Neuronal stem cell (in vitro differentiated cells): Measurements from ENCODE around the gene SUGCT.

Source experiments
- DNase-seq: peaks from one replicate; pipeline ENCODE4 v3.0.0-alpha.2; 2013; ENCODE audit warnings: low spot score
- H2AFZ ChIP-seq: one replicate; pipeline ENCODE4 v1.6.1; 2013; ENCODE audit warnings: mild to moderate bottlenecking, low read length, inconsistent platforms
- H2AK5ac ChIP-seq: 2 replicates; pipeline ENCODE4 v1.6.1; 2013; ENCODE audit warnings: low read depth, mild to moderate bottlenecking, inconsistent platforms, low read length, moderate library complexity, mixed read lengths
- H2BK120ac ChIP-seq: 2 replicates; pipeline ENCODE4 v1.6.1; 2013; ENCODE audit warnings: low read depth, mild to moderate bottlenecking, inconsistent platforms, low read length, moderate library complexity, mixed read lengths
- H2BK12ac ChIP-seq: one replicate; pipeline ENCODE4 v1.6.1; 2013; ENCODE audit warnings: low read length, inconsistent platforms
- H2BK15ac ChIP-seq: 2 replicates; pipeline ENCODE4 v1.6.1; 2013; ENCODE audit warnings: mild to moderate bottlenecking, low read length, inconsistent platforms, mixed read lengths
- H2BK5ac ChIP-seq: one replicate; pipeline ENCODE4 v1.6.1; 2013; ENCODE audit warnings: inconsistent platforms, mild to moderate bottlenecking, low read length, moderate library complexity
- H3K14ac ChIP-seq: one replicate; pipeline ENCODE4 v1.6.1; 2013; ENCODE audit warnings: low read length, inconsistent platforms
- H3K18ac ChIP-seq: 2 replicates; pipeline ENCODE4 v1.6.1; 2013; ENCODE audit warnings: low read length, inconsistent platforms
- H3K23ac ChIP-seq: 2 replicates; pipeline ENCODE4 v1.6.1; 2013; ENCODE audit warnings: low read depth, mild to moderate bottlenecking, mixed read lengths, low read length, inconsistent platforms; ENCODE audit not compliant: poor library complexity
- H3K27ac ChIP-seq: replicated peaks from 3 replicates; pipeline ENCODE4 v1.5.1; 2013; ENCODE audit warnings: low read length, inconsistent platforms
- H3K27me3 ChIP-seq, 3 experiments: 2 replicates each; pipeline ENCODE4 v1.6.1; 2013; ENCODE audit warnings: low read length in 3 of 3, mild to moderate bottlenecking in 2 of 3, inconsistent platforms in 1 of 3, low read depth in 1 of 3, mixed read lengths in 1 of 3, moderate library complexity in 1 of 3; ENCODE audit not compliant: control insufficient read depth in 3 of 3, insufficient read depth in 3 of 3
- H3K36me3 ChIP-seq, 2 donors: replicated peaks in 1 of 2; 2 replicates each; pipeline ENCODE4 v1.6.1; 2013; ENCODE audit warnings: low read length in 2 of 2; ENCODE audit not compliant: control insufficient read depth in 2 of 2, insufficient read depth in 2 of 2
- H3K4ac ChIP-seq: 2 replicates; pipeline ENCODE4 v1.6.1; 2013; ENCODE audit warnings: inconsistent platforms, mild to moderate bottlenecking, low read length, moderate library complexity
- H3K4me1 ChIP-seq, 2 donors: 1 replicate in 1 of 2; 2 replicates in 1 of 2; pipeline ENCODE4 v1.6.1; 2013; ENCODE audit warnings: low read length in 2 of 2, low read depth in 1 of 2; ENCODE audit not compliant: control insufficient read depth in 2 of 2, insufficient read depth in 1 of 2
- H3K4me2 ChIP-seq: one replicate; pipeline ENCODE4 v1.6.1; 2013; ENCODE audit warnings: mild to moderate bottlenecking, low read length, inconsistent platforms; ENCODE audit not compliant: insufficient read depth, poor library complexity, severe bottlenecking
- H3K4me3 ChIP-seq, 2 donors: 2 replicates each; pipeline ENCODE4 v1.5.1; 2013; ENCODE audit warnings: low read length in 2 of 2, mild to moderate bottlenecking in 2 of 2, inconsistent platforms in 1 of 2, moderate library complexity in 1 of 2
- H3K79me1 ChIP-seq: one replicate; pipeline ENCODE4 v1.6.1; 2013; ENCODE audit warnings: low read depth, mild to moderate bottlenecking, inconsistent platforms, low read length, moderate library complexity
- H3K9ac ChIP-seq: one replicate; pipeline ENCODE4 v1.6.1; 2013; ENCODE audit warnings: mild to moderate bottlenecking, low read depth, low read length, inconsistent platforms; ENCODE audit not compliant: poor library complexity
- H3K9me3 ChIP-seq, 2 donors: replicated peaks in 1 of 2; 2 replicates each; pipeline versions ENCODE3 to v1.6.1; 2013; ENCODE audit warnings: low read length in 2 of 2, mild to moderate bottlenecking in 2 of 2, inconsistent platforms in 1 of 2, low read depth in 1 of 2, mixed read lengths in 1 of 2, moderate library complexity in 1 of 2; ENCODE audit not compliant: control insufficient read depth in 2 of 2, insufficient read depth in 1 of 2
- H4K8ac ChIP-seq: one replicate; pipeline ENCODE4 v1.6.1; 2013; ENCODE audit warnings: low read depth, mild to moderate bottlenecking, inconsistent platforms, low read length, moderate library complexity
- H4K91ac ChIP-seq: one replicate; pipeline ENCODE4 v1.6.1; 2013; ENCODE audit warnings: low read length, low read depth, mild to moderate bottlenecking, inconsistent platforms; ENCODE audit not compliant: poor library complexity
- WGBS, 2 donors: extraction: QIAGEN DNeasy Blood & Tissue Kit; methylation state at CpG; one replicate each; pipeline ENCODE4 v1.1.7; 2013; ENCODE audit warnings: missing lambda C conversion rate in 2 of 2, mixed read lengths in 1 of 2; ENCODE audit not compliant: insufficient read length in 2 of 2, insufficient replicate concordance in 1 of 2; ENCODE audit errors: extremely low coverage in 2 of 2; 5-methylcytosine and 5-hydroxymethylcytosine counted together

The SUGCT gene

DNA sequence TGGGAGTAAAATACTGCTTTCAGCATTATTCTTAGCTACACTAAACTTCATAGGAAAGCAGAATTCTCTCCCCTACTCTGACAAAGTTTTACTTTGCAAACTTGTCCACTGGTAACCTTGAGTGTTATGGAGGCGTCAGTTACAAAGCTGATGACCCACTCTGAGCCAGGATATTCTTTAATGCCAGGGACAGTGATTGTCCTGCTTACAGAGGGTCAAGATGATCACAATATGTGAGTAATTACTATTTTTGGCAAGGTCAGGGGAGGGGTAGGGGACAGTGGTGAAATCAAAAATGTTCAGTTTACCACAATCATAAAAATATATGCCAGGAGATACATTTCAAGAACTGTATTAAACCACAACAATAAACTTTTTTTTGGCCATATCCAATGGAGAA lies 520.6 kb downstream of the SUGCT start:
- Histone ChIP-seq H2AFZ (no peak overlapping the region), H3K4me3 (no peak overlapping the region), H3K27ac (no peak overlapping the region), H3K9me3 (peaks cover 0 to 5% of the 10 kb centered on the region in 2 donors), H2BK120ac (no peak overlapping the region), H2BK12ac (no peak overlapping the region), H3K4ac (no peak overlapping the region), H3K27me3 (no peaks in the 10 kb centered on the region), H2AK5ac (no peak overlapping the region), H3K4me1 (peaks cover 2 to 5% of the 10 kb centered on the region in 2 donors), H4K8ac (no peak overlapping the region), H2BK15ac (no peak overlapping the region), H4K91ac (no peak overlapping the region), H3K18ac (no peak overlapping the region), H3K23ac (no peak overlapping the region), H3K9ac (no peak overlapping the region), H3K79me1 (no peaks in the 10 kb centered on the region), H3K4me2 (no peak overlapping the region), H3K36me3 (no peaks in the 10 kb centered on the region), H3K14ac (no peak overlapping the region), H2BK5ac (no peak overlapping the region)
- DNase-seq = no peak
- WGBS, 2 donors = no CpG with 5 or more reads among the region's 1 CpG

DNA sequence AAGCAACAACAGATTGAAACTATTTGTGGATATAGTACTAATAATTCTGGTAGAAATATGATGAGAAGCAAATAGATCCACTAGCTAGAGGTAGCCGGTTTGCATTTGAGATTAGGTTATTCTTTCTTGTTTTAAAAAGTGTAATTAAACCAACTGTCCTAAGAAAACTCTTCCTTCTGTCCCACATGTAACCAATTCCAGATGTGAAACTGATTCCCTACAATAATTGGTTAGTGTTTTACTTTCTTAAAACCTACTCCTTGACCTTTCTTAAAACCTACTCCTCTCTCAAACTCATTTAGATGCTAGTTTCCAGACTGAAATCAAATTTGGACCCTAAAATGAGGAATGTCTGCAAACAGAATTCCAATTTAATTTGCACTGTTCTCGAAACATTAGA lies 521.5 kb downstream of the SUGCT start:
- H3K27me3 ChIP-seq = no peaks in the 10 kb centered on the region
- no CpG with 5 or more reads among the region's 2 CpGs for WGBS, 2 donors
- H2AK5ac ChIP-seq = no peak overlapping the region
- H3K18ac ChIP-seq = no peak overlapping the region
- no peak for DNase-seq
- no peak overlapping the region for H2BK15ac ChIP-seq
- H3K14ac ChIP-seq = no peak overlapping the region
- no peak overlapping the region for H2BK120ac ChIP-seq
- H3K4ac ChIP-seq = no peak overlapping the region
- no peak overlapping the region for H3K27ac ChIP-seq
- H3K4me3 ChIP-seq = no peak overlapping the region
- H2BK5ac ChIP-seq = no peak overlapping the region
- H3K4me1 ChIP-seq = peaks cover 2 to 5% of the 10 kb centered on the region in 2 donors
- H3K9me3 ChIP-seq = no peaks in the 10 kb centered on the region
- H3K23ac ChIP-seq = no peak overlapping the region
- no peak overlapping the region for H4K91ac ChIP-seq
- no peaks in the 10 kb centered on the region for H3K79me1 ChIP-seq
- H3K4me2 ChIP-seq = no peak overlapping the region
- H3K36me3 ChIP-seq = no peaks in the 10 kb centered on the region
- H2BK12ac ChIP-seq = no peak overlapping the region
- no peak overlapping the region for H2AFZ ChIP-seq
- H4K8ac ChIP-seq = no peak overlapping the region
- no peak overlapping the region for H3K9ac ChIP-seq

- Histone ChIP-seq H2AK5ac (no peak overlapping the region), H3K9me3 (no peaks in the 10 kb centered on the region), H3K4me3 (no peak overlapping the region), H3K23ac (no peak overlapping the region), H3K79me1 (no peaks in the 10 kb centered on the region), H2BK120ac (no peak overlapping the region), H3K18ac (no peak overlapping the region), H4K91ac (no peak overlapping the region), H3K4me2 (no peak overlapping the region), H3K4me1 (no peaks in the 10 kb centered on the region), H2BK5ac (no peak overlapping the region), H4K8ac (no peak overlapping the region), H2BK12ac (no peak overlapping the region), H3K14ac (no peak overlapping the region), H3K4ac (no peak overlapping the region), H2AFZ (no peak overlapping the region), H3K27ac (no peak overlapping the region), H3K9ac (no peak overlapping the region), H3K27me3 (no peaks in the 10 kb centered on the region), H3K36me3 (no peaks in the 10 kb centered on the region), H2BK15ac (no peak overlapping the region)
- DNase-seq = no peak
- WGBS, 2 donors = no CpG with 5 or more reads among the region's 2 CpGs
These were observed 523.9 kb downstream of the SUGCT start for GRCh38 chr7:40658729-40659128.

- no peak overlapping the region for H2BK12ac ChIP-seq
- H3K4ac ChIP-seq = no peak overlapping the region
- H3K4me3 ChIP-seq = no peak overlapping the region
- no peaks in the 10 kb centered on the region for H3K9me3 ChIP-seq
- no peak overlapping the region for H2BK120ac ChIP-seq
- H3K14ac ChIP-seq = no peak overlapping the region
- H3K4me1 ChIP-seq = no peaks in the 10 kb centered on the region
- no peak overlapping the region for H2AFZ ChIP-seq
- no peak for DNase-seq
- no peak overlapping the region for H2BK15ac ChIP-seq
- H2AK5ac ChIP-seq = no peak overlapping the region
- H3K23ac ChIP-seq = no peak overlapping the region
- H3K4me2 ChIP-seq = no peak overlapping the region
- no peak overlapping the region for H4K91ac ChIP-seq
- H3K18ac ChIP-seq = no peak overlapping the region
- no peaks in the 10 kb centered on the region for H3K36me3 ChIP-seq
- H3K27me3 ChIP-seq = no peaks in the 10 kb centered on the region
- WGBS, 2 donors = no CpG with 5 or more reads among the region's 2 CpGs
- H3K27ac ChIP-seq = no peak overlapping the region
- H4K8ac ChIP-seq = no peak overlapping the region
- no peak overlapping the region for H3K9ac ChIP-seq
- no peak overlapping the region for H2BK5ac ChIP-seq
- H3K79me1 ChIP-seq = no peaks in the 10 kb centered on the region
These were observed 524.4 kb downstream of the SUGCT start for GRCh38 chr7:40659231-40659630.
